GM23338 (cell line): ENCODE measurements around the gene HIBADH. TPM values are rescaled to one million over a fixed set of nuclear protein-coding genes. Genes with fewer than 3 reads are reported as not detected.

Source experiments
- ATAC-seq: fragments of 200-7000 bp; cut with Tn5 transposase; 3 replicates; pipeline ENCODE4 v1.9.1; 2020
- DNase-seq: peaks from one replicate; pipeline ENCODE4 v3.0.0-alpha.2; 2015; ENCODE audit warnings: low spot score
- H2AFZ ChIP-seq: fragments of 200-600 bp; sonication (generic); 2 replicates; pipeline ENCODE4 v1.8.0; 2016; ENCODE audit warnings: antibody characterized with exemption, mild to moderate bottlenecking, moderate library complexity
- H3F3A ChIP-seq: fragments of 200-600 bp; sonication (generic); replicated peaks from 2 replicates; pipeline ENCODE4 v1.8.0; 2017; ENCODE audit warnings: antibody characterized with exemption, mixed run types, low read depth
- H3K27ac ChIP-seq: fragments of 200-600 bp; sonication (generic); 2 replicates; pipeline ENCODE4 v1.6.1; 2016; ENCODE audit warnings: low read depth
- H3K27me3 ChIP-seq: fragments of 200-600 bp; sonication (generic); 2 replicates; pipeline ENCODE4 v1.8.0; 2016; ENCODE audit warnings: mild to moderate bottlenecking, mixed run types, moderate library complexity; ENCODE audit not compliant: insufficient read depth
- H3K36me3 ChIP-seq: fragments of 200-600 bp; sonication (generic); 2 replicates; pipeline ENCODE4 v1.8.0; 2016; ENCODE audit warnings: mild to moderate bottlenecking; ENCODE audit not compliant: insufficient read depth
- H3K4me1 ChIP-seq: fragments of 200-600 bp; sonication (generic); 2 replicates; pipeline ENCODE4 v1.8.0; 2016; ENCODE audit warnings: mild to moderate bottlenecking, moderate library complexity; ENCODE audit not compliant: insufficient read depth
- H3K4me2 ChIP-seq: fragments of 200-600 bp; sonication (generic); 2 replicates; pipeline ENCODE4 v1.7.1; 2017; ENCODE audit warnings: mixed run types
- H3K4me3 ChIP-seq: fragments of 200-600 bp; sonication (generic); 2 replicates; pipeline ENCODE4 v1.6.1; 2016; ENCODE audit warnings: mixed run types
- H3K79me2 ChIP-seq: fragments of 200-600 bp; sonication (generic); replicated peaks from 2 replicates; pipeline ENCODE4 v1.8.0; 2017; ENCODE audit warnings: mild to moderate bottlenecking; ENCODE audit not compliant: insufficient read depth
- H3K9me2 ChIP-seq: fragments of 200-600 bp; sonication (generic); 2 replicates; pipeline ENCODE4 v1.8.0; 2017; ENCODE audit not compliant: insufficient read depth
- H4K20me1 ChIP-seq: fragments of 200-600 bp; sonication (generic); replicated peaks from 2 replicates; pipeline ENCODE4 v1.8.0; 2017; ENCODE audit warnings: mild to moderate bottlenecking; ENCODE audit not compliant: insufficient read depth
- H3K27ac Mint-ChIP-seq: 2 replicates; pipeline ENCODE4 v1.8.0; 2020; ENCODE audit warnings: inconsistent platforms, mild to moderate bottlenecking, moderate library complexity, mixed read lengths
- H3K27me3 Mint-ChIP-seq: 3 replicates; pipeline ENCODE4 v1.8.0; 2022; ENCODE audit warnings: low read depth, mild to moderate bottlenecking, moderate library complexity, mixed read lengths, inconsistent platforms; ENCODE audit not compliant: insufficient read depth, poor library complexity
- H3K36me3 Mint-ChIP-seq: 3 replicates; pipeline ENCODE4 v1.8.0; 2021; ENCODE audit warnings: low read depth, mild to moderate bottlenecking, inconsistent platforms, moderate library complexity, mixed read lengths
- H3K4me1 Mint-ChIP-seq: 3 replicates; pipeline ENCODE4 v1.8.0; 2020; ENCODE audit warnings: mild to moderate bottlenecking, inconsistent platforms, mixed read lengths
- H3K4me3 Mint-ChIP-seq: 3 replicates; pipeline ENCODE4 v1.8.0; 2021; ENCODE audit warnings: moderate library complexity, mild to moderate bottlenecking, inconsistent platforms, mixed read lengths
- H3K9me3 Mint-ChIP-seq: 3 replicates; pipeline ENCODE4 v1.8.0; 2020; ENCODE audit warnings: moderate library complexity, mild to moderate bottlenecking, inconsistent platforms, mixed read lengths
- CREB1 ChIP-seq: fragments of 250-450 bp; sonication (Bioruptor Pico); IDR thresholded peaks from 2 replicates; pipeline ENCODE4 v1.5.0; 2020; ENCODE audit warnings: low read depth, mild to moderate bottlenecking, moderate library complexity
- CTCF ChIP-seq, 2 experiments: fragments of 200-600 bp in 1 of 2; sonication (generic) in 1 of 2; conservative IDR thresholded peaks; 2 replicates each; pipeline versions ENCODE4 v1.5.1 to v1.6.1; 2016 to 2017; ENCODE audit warnings: antibody characterized with exemption in 2 of 2, low read depth in 2 of 2, mild to moderate bottlenecking in 2 of 2, moderate library complexity in 1 of 2
- ETS1 ChIP-seq: IDR thresholded peaks from 2 replicates; pipeline ENCODE4 v1.6.1; 2016; ENCODE audit warnings: antibody characterized with exemption
- EZH2 ChIP-seq: fragments of 200-600 bp; sonication (generic); IDR thresholded peaks from one replicate; pipeline ENCODE4 v1.8.0; 2017; ENCODE audit warnings: antibody characterized with exemption, mild to moderate bottlenecking, low read depth; ENCODE audit not compliant: unreplicated experiment
- EZH2phosphoT487 ChIP-seq: fragments of 200-600 bp; sonication (generic); IDR thresholded peaks from one replicate; pipeline ENCODE4 v1.8.1; 2018; ENCODE audit warnings: antibody characterized with exemption; ENCODE audit not compliant: unreplicated experiment
- JUNB ChIP-seq: IDR thresholded peaks from one replicate; pipeline ENCODE4 v1.6.1; 2016; ENCODE audit warnings: antibody characterized with exemption; ENCODE audit not compliant: unreplicated experiment
- NANOG ChIP-seq: IDR thresholded peaks from 2 replicates; pipeline ENCODE4 v1.6.1; 2016; ENCODE audit warnings: antibody characterized with exemption, borderline replicate concordance
- POLR2AphosphoS5 ChIP-seq: IDR thresholded peaks from 2 replicates; pipeline ENCODE4 v1.6.1; 2016; ENCODE audit warnings: antibody characterized with exemption, low read depth
- REST ChIP-seq: IDR thresholded peaks from one replicate; pipeline ENCODE4 v1.6.1; 2018; ENCODE audit warnings: antibody characterized with exemption; ENCODE audit not compliant: unreplicated experiment
- STAT1 ChIP-seq: IDR thresholded peaks from one replicate; pipeline ENCODE4 v1.6.1; 2016; ENCODE audit warnings: antibody characterized with exemption; ENCODE audit not compliant: unreplicated experiment
- ZNF114 ChIP-seq: fragments of 250-450 bp; sonication (Bioruptor Pico); IDR thresholded peaks from 2 replicates; pipeline ENCODE4 v1.5.0; 2020; ENCODE audit warnings: mild to moderate bottlenecking, moderate library complexity
- ZNF331 ChIP-seq: fragments of 250-450 bp; sonication (Bioruptor Pico); IDR thresholded peaks from 2 replicates; pipeline ENCODE4 v1.5.0; 2020; ENCODE audit warnings: low read depth, mild to moderate bottlenecking, moderate library complexity
- ZNF462 ChIP-seq: fragments of 250-450 bp; sonication (Bioruptor Pico); IDR thresholded peaks from 2 replicates; pipeline ENCODE4 v1.5.0; 2020; ENCODE audit warnings: mild to moderate bottlenecking, moderate library complexity
- polyA plus RNA-seq: library from polyadenylated mRNA; unstranded; fragments of >200 nt; fragmentation: Nextera tagmentation; extraction: Ambion mirVana; gene quantifications from 2 replicates; pipeline ENCODE4 v1.2.1, GENCODE V29; 2016
- total RNA-seq: library from RNA; depleted of rRNA; stranded (reverse); fragments of >200 nt; shearing (Covaris generic); gene quantifications from 2 replicates; pipeline ENCODE4 v1.2.3, GENCODE V29; 2014

The HIBADH gene
- total and polyA plus RNA-seq, 2 experiments from 2014 or later = 31.3 to 57.0 TPM

GRCh38 chr7:27617651-27618381, 44.9 kb downstream of the HIBADH start:
- DNase-seq = no peak
- H3K4me3 Mint-ChIP-seq = no peak overlapping the region
- no peak overlapping the region for H3K4me2 ChIP-seq

More at GRCh38 chr7:27617651-27618381, 44.9 kb downstream of the HIBADH start:
- H2AFZ ChIP-seq = no peak overlapping the region
- H3K4me3 ChIP-seq = no peak overlapping the region
- Mint-ChIP-seq H3K9me3 (peaks cover 18% of the 10 kb centered on the region), H3K4me1 (peaks cover 4% of the 10 kb centered on the region; the same call in 1 of the 3 replicates), H3K27ac (no peak overlapping the region), H3K36me3 (peaks cover 55% of the 10 kb centered on the region), H3K27me3 (peaks cover 3% of the 10 kb centered on the region)
- ATAC-seq = no peak
- H4K20me1 ChIP-seq = no peaks in the 10 kb centered on the region
- peaks cover 19% of the 10 kb centered on the region; the same call in 1 of the 2 replicates for H3K79me2 ChIP-seq
- H3F3A ChIP-seq = no peaks in the 10 kb centered on the region
- H3K27me3 ChIP-seq = no peaks in the 10 kb centered on the region
- H3K36me3 ChIP-seq = no peaks in the 10 kb centered on the region; the same call in 1 of the 2 replicates
- H3K27ac ChIP-seq = no peak overlapping the region
- TF ChIP-seq ETS1 (no peak), REST (no peak), NANOG (no peak), ZNF114 (no peak), POLR2AphosphoS5 (no peak), CREB1 (CRISPR knock-in tag) (no peak), EZH2 (no peak), ZNF331 (CRISPR knock-in tag) (no peak), CTCF (conservative IDR thresholded peaks at IDR 0.05; ENCODE audit: low read depth in 2 of 2) (no peak), ZNF462 (CRISPR knock-in tag) (no peak), EZH2phosphoT487 (no peak), STAT1 (no peak), JUNB (no peak)
- no peaks in the 10 kb centered on the region for H3K4me1 ChIP-seq
- H3K9me2 ChIP-seq = no peaks in the 10 kb centered on the region; the same call in 1 of the 2 replicates
